ENCODE measurements around the gene KCNT1.

Gene KCNT1

GRCh38 chr9:135778421-135778820 is 76.4 kb downstream of the KCNT1 start:
- TF ChIP-seq CTCF (IDR thresholded peaks at IDR 0.05; ENCODE audit: low read depth, low read length, missing control alignments) = no peak
- in situ Hi-C loops (cut with HindIII; ENCODE audit: low sequenced_read_pairs) = no loop called here
- no peak for DNase-seq (ENCODE audit: low read depth)
- H3K4me3 ChIP-seq (ENCODE audit: low read depth, low read length) = no peak overlapping the region

GRCh38 chr9:135779571-135779970 is 77.6 kb downstream of the KCNT1 start:
- DNase-seq (ENCODE audit: low read depth) = no peak
- in situ Hi-C loops (cut with HindIII; ENCODE audit: low sequenced_read_pairs) = no loop called here
- H3K4me3 ChIP-seq (ENCODE audit: low read depth, low read length) = no peak overlapping the region
- no peak for TF ChIP-seq CTCF (IDR thresholded peaks at IDR 0.05; ENCODE audit: low read depth, low read length, missing control alignments)

GRCh38 chr9:135780086-135780485 is 78.1 kb downstream of the KCNT1 start:
- no peak for DNase-seq (ENCODE audit: low read depth)
- TF ChIP-seq CTCF (IDR thresholded peaks at IDR 0.05; ENCODE audit: low read depth, low read length, missing control alignments) = no peak
- in situ Hi-C loops (cut with HindIII; ENCODE audit: low sequenced_read_pairs) = no loop called here
- H3K4me3 ChIP-seq (ENCODE audit: low read depth, low read length) = no peak overlapping the region

GRCh38 chr9:135780626-135781025 is 78.6 kb downstream of the KCNT1 start:
- in situ Hi-C loops (cut with HindIII; ENCODE audit: low sequenced_read_pairs) = no loop called here
- H3K4me3 ChIP-seq (ENCODE audit: low read depth, low read length) = no peak overlapping the region
- DNase-seq (ENCODE audit: low read depth) = no peak
- no peak for TF ChIP-seq CTCF (IDR thresholded peaks at IDR 0.05; ENCODE audit: low read depth, low read length, missing control alignments)

- TF ChIP-seq CTCF (IDR thresholded peaks at IDR 0.05; ENCODE audit: low read depth, low read length, missing control alignments) = no peak
- in situ Hi-C loops (cut with HindIII; ENCODE audit: low sequenced_read_pairs) = no loop called here
- no peak overlapping the region for H3K4me3 ChIP-seq (ENCODE audit: low read depth, low read length)
- DNase-seq (ENCODE audit: low read depth) = no peak
These were observed 81.0 kb downstream of the KCNT1 start for GRCh38 chr9:135782946-135783345.

GRCh38 chr9:135783540-135784245 is 81.7 kb downstream of the KCNT1 start:
- H3K4me3 ChIP-seq (ENCODE audit: low read depth, low read length) = no peak overlapping the region
- in situ Hi-C loops (cut with HindIII; ENCODE audit: low sequenced_read_pairs) = no loop called here
- no peak for DNase-seq (ENCODE audit: low read depth)
- TF ChIP-seq CTCF (IDR thresholded peaks at IDR 0.05; ENCODE audit: low read depth, low read length, missing control alignments) = no peak

Data from astrocyte of the cerebellum (primary cell).